OCI-LY7 (cell line): ENCODE measurements around the gene IL37.

ENCODE experiments used
- CTCF ChIP-seq: fragments of 200-600 bp; sonication (generic); conservative IDR thresholded peaks from 2 replicates; pipeline ENCODE4 v1.5.1; 2014; ENCODE audit warnings: mild to moderate bottlenecking, antibody characterized with exemption, low read length, moderate library complexity, mixed read lengths
- EZH2phosphoT487 ChIP-seq: fragments of 200-600 bp; sonication (generic); IDR thresholded peaks from 2 replicates; pipeline ENCODE4 v1.6.1; 2018; ENCODE audit warnings: low read depth, borderline replicate concordance, mild to moderate bottlenecking, mixed run types, antibody characterized with exemption, low read length, moderate library complexity, mixed read lengths

- TF ChIP-seq CTCF (0 out of 2 replicates have a peak, but pooled peaks have one; percentile 23), EZH2phosphoT487 (no peak)
Measured at GRCh38 chr2:112960230-112960825, 49.4 kb downstream of the IL37 start.
